SK-N-SH treated with all-trans-retinoic acid at 6 μM for 48 hours (cell line): Measurements from ENCODE around the gene SOD3.

Experiments
- ARNTL ChIP-seq: fragments of 450-650 bp; formaldehyde crosslinking; IDR thresholded peaks from 2 replicates; pipeline ENCODE4 v1.5.0; 2020; ENCODE audit warnings: low read depth, mild to moderate bottlenecking, moderate library complexity, borderline replicate concordance
- BACH2 ChIP-seq: fragments of 250-450 bp; sonication (Bioruptor Pico); IDR thresholded peaks from 2 replicates; pipeline ENCODE4 v1.9.0; 2021; ENCODE audit warnings: mild to moderate bottlenecking, borderline replicate concordance
- CSDC2 ChIP-seq: fragments of 250-450 bp; sonication (Bioruptor Pico); IDR thresholded peaks from 2 replicates; pipeline ENCODE4 v1.5.0; 2020; ENCODE audit warnings: mild to moderate bottlenecking, moderate library complexity
- ESRRG ChIP-seq: fragments of 250-450 bp; sonication (Bioruptor Pico); IDR thresholded peaks from 2 replicates; pipeline ENCODE4 v1.6.1; 2021; ENCODE audit warnings: mild to moderate bottlenecking
- OSR1 ChIP-seq: fragments of 250-450 bp; sonication (Bioruptor Pico); IDR thresholded peaks from 2 replicates; pipeline ENCODE4 v1.8.0; 2022; ENCODE audit warnings: moderate library complexity, mild to moderate bottlenecking, inconsistent platforms
- RARB ChIP-seq: fragments of 250-450 bp; sonication (Bioruptor Pico); IDR thresholded peaks from 2 replicates; pipeline ENCODE4 v1.8.0; 2021; ENCODE audit warnings: mild to moderate bottlenecking, moderate library complexity
- TOX ChIP-seq: fragments of 250-450 bp; sonication (Bioruptor Pico); IDR thresholded peaks from 2 replicates; pipeline ENCODE4 v1.8.0; 2021; ENCODE audit warnings: mild to moderate bottlenecking, moderate library complexity, borderline replicate concordance
- ZFP3 ChIP-seq: fragments of 250-450 bp; sonication (Bioruptor Pico); IDR thresholded peaks from 2 replicates; pipeline ENCODE4 v1.5.0; 2020; ENCODE audit warnings: mild to moderate bottlenecking, moderate library complexity
- ZFP30 ChIP-seq: fragments of 450-650 bp; formaldehyde crosslinking; IDR thresholded peaks from 2 replicates; pipeline ENCODE4 v1.5.0; 2022; ENCODE audit warnings: mild to moderate bottlenecking, moderate library complexity
- ZNF70 ChIP-seq: fragments of 450-650 bp; formaldehyde crosslinking; IDR thresholded peaks from 2 replicates; pipeline ENCODE4 v1.5.0; 2020; ENCODE audit warnings: mild to moderate bottlenecking, moderate library complexity
- TF ChIP-seq, protein P1 (sequence below): fragments of 250-450 bp; sonication (Bioruptor Pico); IDR thresholded peaks from 2 replicates; pipeline ENCODE4 v1.5.1; 2021; ENCODE audit warnings: mild to moderate bottlenecking, moderate library complexity
- TF ChIP-seq, protein P2 (sequence below): fragments of 250-450 bp; sonication (Bioruptor Pico); IDR thresholded peaks from 2 replicates; pipeline ENCODE4 v1.5.0; 2020; ENCODE audit warnings: mild to moderate bottlenecking, moderate library complexity
- TF ChIP-seq, protein P3 (sequence below): fragments of 250-450 bp; sonication (Bioruptor Pico); IDR thresholded peaks from 2 replicates; pipeline ENCODE4 v1.5.1; 2020; ENCODE audit warnings: low read depth, mild to moderate bottlenecking, moderate library complexity
- TF ChIP-seq, protein P4 (sequence below): fragments of 250-450 bp; sonication (Bioruptor Pico); IDR thresholded peaks from 2 replicates; pipeline ENCODE4 v1.8.0; 2021; ENCODE audit warnings: low read depth, mild to moderate bottlenecking, moderate library complexity, borderline replicate concordance

DNA sequence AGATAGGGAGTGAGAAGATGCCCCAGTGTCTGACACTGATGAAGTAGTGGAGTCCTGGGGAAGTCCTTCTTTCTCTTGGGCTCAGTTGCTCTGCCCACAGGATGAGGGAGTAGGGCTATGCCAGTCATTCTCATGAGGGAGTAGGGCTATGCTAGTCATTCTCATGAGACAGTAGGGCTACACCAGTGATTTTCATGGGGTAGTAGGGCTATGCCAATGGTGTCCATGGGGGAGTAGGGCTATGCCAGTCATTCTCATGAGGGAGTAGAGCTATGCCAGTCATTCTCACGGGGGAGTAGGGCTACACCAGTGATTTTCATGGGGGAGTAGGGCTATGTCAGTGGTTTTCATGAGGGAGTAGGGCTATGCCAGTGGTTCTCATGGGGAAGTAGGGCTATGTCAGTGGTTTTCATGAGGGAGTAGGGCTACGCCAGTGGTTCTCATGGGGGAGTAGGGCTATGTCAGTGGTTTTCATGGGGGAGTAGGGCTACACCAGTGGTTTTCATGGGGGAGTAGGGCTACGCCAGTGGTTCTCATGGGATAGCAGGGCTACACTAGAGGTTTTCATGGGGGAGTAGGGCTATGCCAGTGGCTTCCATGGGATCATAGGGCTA lies 43.3 kb upstream of the SOD3 start:
- TF ChIP-seq, protein P1, sequence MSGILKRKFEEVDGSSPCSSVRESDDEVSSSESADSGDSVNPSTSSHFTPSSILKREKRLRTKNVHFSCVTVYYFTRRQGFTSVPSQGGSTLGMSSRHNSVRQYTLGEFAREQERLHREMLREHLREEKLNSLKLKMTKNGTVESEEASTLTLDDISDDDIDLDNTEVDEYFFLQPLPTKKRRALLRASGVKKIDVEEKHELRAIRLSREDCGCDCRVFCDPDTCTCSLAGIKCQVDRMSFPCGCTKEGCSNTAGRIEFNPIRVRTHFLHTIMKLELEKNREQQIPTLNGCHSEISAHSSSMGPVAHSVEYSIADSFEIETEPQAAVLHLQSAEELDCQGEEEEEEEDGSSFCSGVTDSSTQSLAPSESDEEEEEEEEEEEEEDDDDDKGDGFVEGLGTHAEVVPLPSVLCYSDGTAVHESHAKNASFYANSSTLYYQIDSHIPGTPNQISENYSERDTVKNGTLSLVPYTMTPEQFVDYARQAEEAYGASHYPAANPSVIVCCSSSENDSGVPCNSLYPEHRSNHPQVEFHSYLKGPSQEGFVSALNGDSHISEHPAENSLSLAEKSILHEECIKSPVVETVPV (CRISPR knock-in tag) = no peak
- TF ChIP-seq TOX (CRISPR knock-in tag) = no peak
- TF ChIP-seq CSDC2 = no peak
- TF ChIP-seq ZFP30 (CRISPR knock-in tag) = no peak
- TF ChIP-seq, protein P2, sequence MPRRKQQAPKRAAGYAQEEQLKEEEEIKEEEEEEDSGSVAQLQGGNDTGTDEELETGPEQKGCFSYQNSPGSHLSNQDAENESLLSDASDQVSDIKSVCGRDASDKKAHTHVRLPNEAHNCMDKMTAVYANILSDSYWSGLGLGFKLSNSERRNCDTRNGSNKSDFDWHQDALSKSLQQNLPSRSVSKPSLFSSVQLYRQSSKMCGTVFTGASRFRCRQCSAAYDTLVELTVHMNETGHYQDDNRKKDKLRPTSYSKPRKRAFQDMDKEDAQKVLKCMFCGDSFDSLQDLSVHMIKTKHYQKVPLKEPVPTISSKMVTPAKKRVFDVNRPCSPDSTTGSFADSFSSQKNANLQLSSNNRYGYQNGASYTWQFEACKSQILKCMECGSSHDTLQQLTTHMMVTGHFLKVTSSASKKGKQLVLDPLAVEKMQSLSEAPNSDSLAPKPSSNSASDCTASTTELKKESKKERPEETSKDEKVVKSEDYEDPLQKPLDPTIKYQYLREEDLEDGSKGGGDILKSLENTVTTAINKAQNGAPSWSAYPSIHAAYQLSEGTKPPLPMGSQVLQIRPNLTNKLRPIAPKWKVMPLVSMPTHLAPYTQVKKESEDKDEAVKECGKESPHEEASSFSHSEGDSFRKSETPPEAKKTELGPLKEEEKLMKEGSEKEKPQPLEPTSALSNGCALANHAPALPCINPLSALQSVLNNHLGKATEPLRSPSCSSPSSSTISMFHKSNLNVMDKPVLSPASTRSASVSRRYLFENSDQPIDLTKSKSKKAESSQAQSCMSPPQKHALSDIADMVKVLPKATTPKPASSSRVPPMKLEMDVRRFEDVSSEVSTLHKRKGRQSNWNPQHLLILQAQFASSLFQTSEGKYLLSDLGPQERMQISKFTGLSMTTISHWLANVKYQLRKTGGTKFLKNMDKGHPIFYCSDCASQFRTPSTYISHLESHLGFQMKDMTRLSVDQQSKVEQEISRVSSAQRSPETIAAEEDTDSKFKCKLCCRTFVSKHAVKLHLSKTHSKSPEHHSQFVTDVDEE (CRISPR knock-in tag) = no peak
- TF ChIP-seq, protein P3, sequence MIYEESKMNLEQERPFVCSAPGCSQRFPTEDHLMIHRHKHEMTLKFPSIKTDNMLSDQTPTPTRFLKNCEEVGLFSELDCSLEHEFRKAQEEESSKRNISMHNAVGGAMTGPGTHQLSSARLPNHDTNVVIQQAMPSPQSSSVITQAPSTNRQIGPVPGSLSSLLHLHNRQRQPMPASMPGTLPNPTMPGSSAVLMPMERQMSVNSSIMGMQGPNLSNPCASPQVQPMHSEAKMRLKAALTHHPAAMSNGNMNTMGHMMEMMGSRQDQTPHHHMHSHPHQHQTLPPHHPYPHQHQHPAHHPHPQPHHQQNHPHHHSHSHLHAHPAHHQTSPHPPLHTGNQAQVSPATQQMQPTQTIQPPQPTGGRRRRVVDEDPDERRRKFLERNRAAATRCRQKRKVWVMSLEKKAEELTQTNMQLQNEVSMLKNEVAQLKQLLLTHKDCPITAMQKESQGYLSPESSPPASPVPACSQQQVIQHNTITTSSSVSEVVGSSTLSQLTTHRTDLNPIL = no peak
- no peak for TF ChIP-seq OSR1 (CRISPR knock-in tag)
- no peak for TF ChIP-seq ZNF70 (CRISPR knock-in tag)
- TF ChIP-seq RARB (CRISPR knock-in tag) = no peak
- TF ChIP-seq, protein P4, sequence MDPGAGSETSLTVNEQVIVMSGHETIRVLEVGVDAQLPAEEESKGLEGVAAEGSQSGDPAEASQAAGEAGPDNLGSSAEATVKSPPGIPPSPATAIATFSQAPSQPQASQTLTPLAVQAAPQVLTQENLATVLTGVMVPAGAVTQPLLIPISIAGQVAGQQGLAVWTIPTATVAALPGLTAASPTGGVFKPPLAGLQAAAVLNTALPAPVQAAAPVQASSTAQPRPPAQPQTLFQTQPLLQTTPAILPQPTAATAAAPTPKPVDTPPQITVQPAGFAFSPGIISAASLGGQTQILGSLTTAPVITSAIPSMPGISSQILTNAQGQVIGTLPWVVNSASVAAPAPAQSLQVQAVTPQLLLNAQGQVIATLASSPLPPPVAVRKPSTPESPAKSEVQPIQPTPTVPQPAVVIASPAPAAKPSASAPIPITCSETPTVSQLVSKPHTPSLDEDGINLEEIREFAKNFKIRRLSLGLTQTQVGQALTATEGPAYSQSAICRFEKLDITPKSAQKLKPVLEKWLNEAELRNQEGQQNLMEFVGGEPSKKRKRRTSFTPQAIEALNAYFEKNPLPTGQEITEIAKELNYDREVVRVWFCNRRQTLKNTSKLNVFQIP (CRISPR knock-in tag) = no peak
- no peak for TF ChIP-seq BACH2 (CRISPR knock-in tag)
- no peak for TF ChIP-seq ESRRG (CRISPR knock-in tag)
- TF ChIP-seq ZFP3 (CRISPR knock-in tag) = no peak
- TF ChIP-seq ARNTL (CRISPR knock-in tag) = no peak
